OCI-M2 (cell line): ENCODE data around the gene MARCHF3.
"Not testable (repeated sequence)": the region's sequence is repeated elsewhere in the genome, so short reads cannot be mapped to it uniquely, and the experiment has no call there.

Experiments used
- DNase-seq: peaks from one replicate; lab custom pipeline; 2025; ENCODE audit not compliant: unreplicated experiment; lab: John Stamatoyannopoulos, UW

Gene MARCHF3

GRCh38 chr5:126959188-126959587 lies 71.2 kb downstream of the MARCHF3 start:
- DNase-seq = no peak

- DNase-seq = no peak
These were observed 73.4 kb downstream of the MARCHF3 start for GRCh38 chr5:126956991-126957390.

GRCh38 chr5:126954981-126955380 lies 75.4 kb downstream of the MARCHF3 start:
- DNase-seq = no peak

- no peak for DNase-seq
These were observed 76.7 kb downstream of the MARCHF3 start for GRCh38 chr5:126953640-126954039.

- DNase-seq = no peak
These were observed 80.9 kb downstream of the MARCHF3 start for GRCh38 chr5:126949475-126949874.

GRCh38 chr5:126948453-126948852 lies 81.9 kb downstream of the MARCHF3 start:
- no peak for DNase-seq

GRCh38 chr5:126948011-126948355 lies 82.4 kb downstream of the MARCHF3 start:
- DNase-seq = no peak

- no peak for DNase-seq
These were observed 83.0 kb downstream of the MARCHF3 start for GRCh38 chr5:126947146-126948010.

GRCh38 chr5:126942908-126943307 lies 87.5 kb downstream of the MARCHF3 start:
- not testable (repeated sequence) for DNase-seq

GRCh38 chr5:126941403-126941802 lies 89.0 kb downstream of the MARCHF3 start:
- DNase-seq = no peak

- no peak for DNase-seq
These were observed 90.5 kb downstream of the MARCHF3 start for GRCh38 chr5:126939887-126940286.

GRCh38 chr5:126938466-126938865 lies 91.9 kb downstream of the MARCHF3 start:
- no peak for DNase-seq

GRCh38 chr5:126937771-126938170 lies 92.6 kb downstream of the MARCHF3 start:
- DNase-seq = no peak

- DNase-seq = no peak
These were observed 93.5 kb downstream of the MARCHF3 start for GRCh38 chr5:126936775-126937418.

- DNase-seq = no peak
These were observed 98.2 kb downstream of the MARCHF3 start for GRCh38 chr5:126931963-126932660.

GRCh38 chr5:126928041-126928440 lies 102.3 kb downstream of the MARCHF3 start:
- no peak for DNase-seq

GRCh38 chr5:126927429-126927828 lies 102.9 kb downstream of the MARCHF3 start:
- DNase-seq = no peak

GRCh38 chr5:126926187-126926586 lies 104.2 kb downstream of the MARCHF3 start:
- DNase-seq = no peak

- DNase-seq = no peak
These were observed 104.9 kb downstream of the MARCHF3 start for GRCh38 chr5:126925482-126925881.

GRCh38 chr5:126924331-126925033 lies 105.9 kb downstream of the MARCHF3 start:
- no peak for DNase-seq
